Tibial nerve (tissue), 4 donors: ENCODE data around the gene FAM50A.

Experiments
- EP300 ChIP-seq, 2 donors: sonication (generic); formaldehyde crosslinking; IDR thresholded peaks; one replicate each; pipeline ENCODE4 v1.6.1; 2017; ENCODE audit warnings: antibody characterized with exemption in 2 of 2, mild to moderate bottlenecking in 1 of 2
- TF ChIP-seq, protein P1 (sequence below), 5 experiments: fragments of 200-600 bp in 3 of 5; fragments of 450-650 bp in 2 of 5; sonication (generic) in 3 of 5; IDR thresholded peaks; one replicate each; pipeline ENCODE4 v1.5.1; 2016 to 2019; ENCODE audit warnings: antibody characterized with exemption in 5 of 5, mild to moderate bottlenecking in 3 of 5, moderate library complexity in 2 of 5

- TF ChIP-seq EP300 (IDR thresholded peaks at IDR 0.05): no peak
- TF ChIP-seq, protein P1, sequence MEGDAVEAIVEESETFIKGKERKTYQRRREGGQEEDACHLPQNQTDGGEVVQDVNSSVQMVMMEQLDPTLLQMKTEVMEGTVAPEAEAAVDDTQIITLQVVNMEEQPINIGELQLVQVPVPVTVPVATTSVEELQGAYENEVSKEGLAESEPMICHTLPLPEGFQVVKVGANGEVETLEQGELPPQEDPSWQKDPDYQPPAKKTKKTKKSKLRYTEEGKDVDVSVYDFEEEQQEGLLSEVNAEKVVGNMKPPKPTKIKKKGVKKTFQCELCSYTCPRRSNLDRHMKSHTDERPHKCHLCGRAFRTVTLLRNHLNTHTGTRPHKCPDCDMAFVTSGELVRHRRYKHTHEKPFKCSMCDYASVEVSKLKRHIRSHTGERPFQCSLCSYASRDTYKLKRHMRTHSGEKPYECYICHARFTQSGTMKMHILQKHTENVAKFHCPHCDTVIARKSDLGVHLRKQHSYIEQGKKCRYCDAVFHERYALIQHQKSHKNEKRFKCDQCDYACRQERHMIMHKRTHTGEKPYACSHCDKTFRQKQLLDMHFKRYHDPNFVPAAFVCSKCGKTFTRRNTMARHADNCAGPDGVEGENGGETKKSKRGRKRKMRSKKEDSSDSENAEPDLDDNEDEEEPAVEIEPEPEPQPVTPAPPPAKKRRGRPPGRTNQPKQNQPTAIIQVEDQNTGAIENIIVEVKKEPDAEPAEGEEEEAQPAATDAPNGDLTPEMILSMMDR (IDR thresholded peaks at IDR 0.05): no peak
Observed at GRCh38 chrX:154430479-154430878, 13.5 kb upstream of the FAM50A start.
